GM19351 (cell line): ENCODE data around the gene RIMBP2.

Experiments used
- ATAC-seq: cut with Tn5 transposase; IDR thresholded peaks from one replicate; pipeline ENCODE4 v1.9.1; 2021; ENCODE audit warnings: mild to moderate bottlenecking, moderate library complexity; ENCODE audit not compliant: unreplicated experiment

The RIMBP2 gene

GRCh38 chr12:130639476-130640424 lies 76.3 kb downstream of the RIMBP2 start:
- ATAC-seq, result no peak

DNA sequence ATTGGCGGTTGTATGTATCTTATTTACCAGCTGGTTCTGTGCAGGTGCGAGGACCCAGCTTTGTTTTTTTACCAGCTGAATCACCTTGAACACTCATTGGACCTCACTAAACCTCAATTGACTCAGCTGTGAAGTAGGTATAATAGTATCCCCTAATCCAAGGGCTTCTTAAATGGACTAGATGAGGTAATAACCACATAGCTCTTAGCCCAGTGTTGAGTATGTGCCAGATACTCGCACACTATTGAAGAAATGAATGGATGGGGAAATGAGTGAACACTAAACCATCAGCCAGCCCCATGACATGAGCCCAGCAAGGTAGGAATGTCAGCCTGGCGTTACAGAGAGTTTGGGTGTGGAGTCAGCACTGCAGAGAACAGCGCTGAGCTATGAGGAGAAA lies 79.7 kb downstream of the RIMBP2 start:
- no peak for ATAC-seq

GRCh38 chr12:130634866-130635265 lies 81.2 kb downstream of the RIMBP2 start:
- ATAC-seq, result no peak

- ATAC-seq, result no peak
These were observed 82.3 kb downstream of the RIMBP2 start for GRCh38 chr12:130633771-130634170.

- ATAC-seq, result no peak
These were observed 83.5 kb downstream of the RIMBP2 start for GRCh38 chr12:130632642-130633041.

DNA sequence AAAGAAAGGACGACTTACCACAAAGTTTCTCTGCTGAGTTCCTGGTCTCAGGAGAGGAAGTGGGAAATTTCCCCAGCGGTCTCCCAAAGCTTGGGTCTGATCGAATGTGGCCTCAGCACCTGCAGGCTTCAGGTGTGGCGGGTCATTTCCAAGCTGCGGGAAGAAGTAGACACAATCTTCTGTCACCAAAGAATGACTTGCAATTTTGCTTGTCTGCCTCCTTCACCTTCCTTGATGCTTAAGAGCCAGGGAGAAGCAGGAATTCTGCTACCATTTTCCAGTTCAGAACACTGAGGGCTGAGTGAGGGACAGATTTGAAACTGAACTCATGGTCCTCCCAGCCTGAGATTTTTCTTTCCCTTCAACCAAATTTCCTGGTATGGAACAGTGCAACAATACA lies 87.8 kb downstream of the RIMBP2 start:
- no peak for ATAC-seq

DNA sequence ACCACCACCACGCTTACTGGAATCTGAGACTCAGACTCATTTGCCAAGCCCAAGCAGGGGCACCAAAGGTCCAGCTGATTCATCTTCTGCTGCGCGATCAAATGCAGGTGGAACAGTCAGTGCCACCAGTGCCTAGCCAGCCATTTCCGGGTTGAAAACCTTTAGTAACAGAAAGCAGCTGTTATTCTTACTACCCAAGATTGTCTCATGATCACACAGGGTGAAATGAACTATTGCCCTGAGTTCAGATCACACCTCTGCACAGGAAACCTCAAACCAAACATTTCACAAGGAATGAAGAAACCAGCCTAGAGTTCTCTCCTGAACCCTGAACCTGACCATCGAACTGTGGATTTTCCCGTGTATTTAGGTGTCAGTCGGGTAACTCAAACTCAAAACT lies 88.9 kb downstream of the RIMBP2 start:
- ATAC-seq, result no peak

DNA sequence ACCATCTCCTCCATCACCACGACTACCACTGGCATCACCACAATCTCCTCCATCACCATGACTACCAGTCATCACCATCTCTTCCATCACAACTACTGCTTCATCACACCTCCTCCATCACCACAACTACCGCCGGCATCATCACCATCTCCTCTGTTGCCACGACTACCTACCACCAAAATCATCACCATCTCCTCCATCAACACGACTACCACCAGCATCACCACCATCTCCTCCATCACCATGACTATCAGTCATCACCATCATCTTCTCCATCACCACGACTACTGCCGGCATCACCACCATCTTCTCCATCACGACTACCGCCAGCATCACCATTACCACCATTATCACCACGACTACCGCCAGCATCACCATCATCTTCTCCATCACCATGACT lies 89.5 kb downstream of the RIMBP2 start:
- ATAC-seq, result no peak

DNA sequence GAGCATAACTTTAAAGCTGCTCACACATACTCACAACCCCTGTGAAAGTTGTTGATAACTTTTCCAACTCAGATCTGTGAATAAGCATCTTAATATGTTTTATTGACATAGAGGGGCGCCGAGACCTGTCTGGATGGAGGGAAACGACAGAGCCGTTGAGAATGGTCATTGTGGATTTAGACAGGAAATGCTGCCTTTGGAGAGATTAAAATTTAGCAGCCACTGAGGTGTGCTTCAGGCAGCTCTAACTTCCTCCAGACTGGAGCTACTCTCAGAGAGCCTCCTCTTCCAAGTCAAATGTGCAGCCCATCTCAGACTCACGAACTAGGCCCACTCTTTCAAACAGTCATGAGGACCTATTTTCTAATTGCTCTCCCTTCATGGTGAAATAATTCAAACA lies 90.9 kb downstream of the RIMBP2 start:
- no peak for ATAC-seq

- ATAC-seq, result no peak
These were observed 93.3 kb downstream of the RIMBP2 start for GRCh38 chr12:130622803-130623202.

- ATAC-seq, result no peak
These were observed 94.3 kb downstream of the RIMBP2 start for GRCh38 chr12:130621696-130622298.

DNA sequence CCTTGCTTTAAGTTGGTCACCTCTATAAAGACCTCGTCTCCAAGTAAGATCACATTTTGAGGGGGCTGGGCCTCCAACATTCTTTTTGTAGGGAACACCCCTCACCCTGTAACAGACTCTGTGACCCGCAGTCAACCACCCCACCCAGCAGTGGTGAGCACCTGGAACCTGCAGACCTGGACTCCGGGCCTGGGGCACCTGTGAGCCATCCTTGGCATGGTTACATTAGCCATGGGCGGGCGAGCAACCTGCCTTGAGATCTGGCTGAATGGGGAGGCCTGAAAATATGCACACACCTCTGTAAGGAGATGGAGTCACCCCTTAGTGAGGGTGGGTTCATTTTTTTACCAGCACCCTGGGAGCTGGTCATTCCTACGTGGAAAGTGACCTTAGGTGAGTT lies 95.3 kb downstream of the RIMBP2 start:
- no peak for ATAC-seq

DNA sequence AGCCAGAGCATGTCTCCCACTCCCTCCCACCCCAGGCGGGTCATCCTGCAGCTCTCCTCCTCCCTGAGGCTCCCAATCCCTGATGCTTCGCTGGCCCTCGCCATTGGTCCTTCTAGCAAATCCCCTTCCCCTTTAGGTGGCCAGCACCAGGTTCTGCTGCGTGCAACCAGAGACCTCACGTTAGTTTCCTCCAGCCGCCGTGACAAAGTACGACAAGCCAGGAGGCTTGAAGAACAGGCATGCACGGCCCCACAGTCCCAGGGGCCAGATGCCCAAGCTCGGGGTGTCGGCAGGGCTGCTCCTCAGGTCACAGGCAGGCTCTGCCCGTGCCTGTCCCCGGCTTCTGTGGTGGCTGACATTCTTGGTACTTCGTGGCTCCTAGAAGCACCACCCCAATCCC lies 95.8 kb downstream of the RIMBP2 start:
- no peak for ATAC-seq

GRCh38 chr12:130619385-130620001 lies 96.6 kb downstream of the RIMBP2 start:
- no peak for ATAC-seq

GRCh38 chr12:130617219-130617618 lies 98.9 kb downstream of the RIMBP2 start:
- no peak for ATAC-seq

- ATAC-seq, result no peak
These were observed 100.2 kb downstream of the RIMBP2 start for GRCh38 chr12:130615861-130616345.

- ATAC-seq, result no peak
These were observed 101.6 kb downstream of the RIMBP2 start for GRCh38 chr12:130614530-130614905.

DNA sequence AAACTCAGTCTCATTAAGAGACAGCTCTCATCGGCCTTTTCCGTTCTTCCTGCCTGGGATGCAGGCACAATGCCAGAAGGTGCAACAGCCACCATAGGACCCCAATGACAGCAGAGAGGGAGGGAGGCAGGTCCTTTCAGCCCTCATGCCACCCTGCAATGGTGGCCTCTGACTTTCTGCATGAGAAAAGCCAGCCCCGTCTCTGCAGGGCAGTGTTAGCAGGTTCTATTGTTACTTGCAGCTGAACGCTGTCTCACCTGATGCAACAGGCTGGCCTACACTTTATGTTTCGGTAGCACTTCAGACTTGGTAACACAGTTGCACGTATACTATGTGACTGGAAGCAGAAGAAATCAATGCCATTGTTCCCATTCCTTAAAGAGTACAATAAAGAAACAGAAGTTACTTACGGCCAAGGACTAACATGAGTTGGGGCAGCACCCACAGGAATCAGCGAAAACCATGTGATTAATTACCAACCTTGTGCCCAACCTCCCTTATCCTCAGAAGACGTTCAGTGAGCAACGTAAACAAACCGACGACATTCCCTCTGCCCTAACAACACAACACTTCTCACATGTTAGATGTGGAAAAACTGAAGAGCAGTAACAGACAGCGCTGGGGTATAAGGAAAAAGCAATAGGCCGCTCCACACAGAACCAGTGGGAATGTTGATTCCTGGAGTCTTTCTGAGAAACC lies 102.1 kb downstream of the RIMBP2 start:
- ATAC-seq, result no peak

DNA sequence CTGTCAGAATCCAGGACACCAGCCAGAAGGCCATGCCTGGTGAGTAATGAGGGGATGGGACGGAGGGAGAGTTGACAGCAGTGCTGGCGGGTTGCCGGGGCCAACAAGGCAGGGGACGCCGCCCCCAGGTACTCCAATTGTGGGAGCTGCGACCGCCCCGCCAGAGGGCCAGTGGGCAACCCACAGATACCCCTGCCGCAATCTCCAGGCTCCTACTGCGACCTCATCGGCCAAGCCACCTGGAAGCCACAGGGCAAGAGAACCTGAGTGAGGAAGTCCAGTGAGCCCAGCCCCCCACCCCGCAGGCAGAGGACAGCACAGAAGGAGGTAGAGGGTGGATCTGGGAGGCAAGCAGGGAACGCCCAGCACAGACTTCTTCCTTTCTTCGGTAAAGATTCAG lies 103.0 kb downstream of the RIMBP2 start:
- no peak for ATAC-seq

- ATAC-seq, result no peak
These were observed 104.8 kb downstream of the RIMBP2 start for GRCh38 chr12:130611026-130611905.
